HFFc6 (cell line): ENCODE data around the gene FZD7. TPM values are rescaled to one million over a fixed set of nuclear protein-coding genes. Genes with fewer than 3 reads are reported as not detected.

Experiments used
- DNase-seq: peaks from one replicate; pipeline ENCODE4 v3.0.0-alpha.2; 2018
- H3K27ac Mint-ChIP-seq: 2 replicates; pipeline ENCODE4 v1.8.0; 2020; ENCODE audit warnings: mild to moderate bottlenecking, mixed read lengths
- H3K27me3 Mint-ChIP-seq: 2 replicates; pipeline ENCODE4 v1.8.0; 2021; ENCODE audit warnings: mild to moderate bottlenecking, moderate library complexity, mixed read lengths; ENCODE audit not compliant: insufficient read depth
- H3K36me3 Mint-ChIP-seq: 2 replicates; pipeline ENCODE4 v1.8.0; 2021; ENCODE audit warnings: low read depth, mixed read lengths
- H3K4me1 Mint-ChIP-seq: 2 replicates; pipeline ENCODE4 v1.8.0; 2020; ENCODE audit warnings: low read depth, mixed read lengths
- H3K4me3 Mint-ChIP-seq: 2 replicates; pipeline ENCODE4 v1.8.0; 2020; ENCODE audit warnings: mild to moderate bottlenecking, moderate library complexity, mixed read lengths
- H3K9me3 Mint-ChIP-seq: 2 replicates; pipeline ENCODE4 v1.8.0; 2020; ENCODE audit warnings: mild to moderate bottlenecking, mixed read lengths
- total RNA-seq, 6 experiments: library from RNA; stranded (reverse); fragmentation: NEBNext Ultra II Directional; extraction: Animal tissue kit (Norgen Biotek cat#: 25700); gene quantifications; 2 replicates in 1 of 6; 3 replicates in 5 of 6; pipeline ENCODE4 v1.2.3, GENCODE V29; 2021
- TF ChIP-seq, protein P1 (sequence below): fragments of 200-600 bp; sonication (generic); IDR thresholded peaks from 2 replicates; pipeline ENCODE4 v1.5.0; 2021; ENCODE audit warnings: antibody characterized with exemption, mild to moderate bottlenecking

The FZD7 gene
- total RNA-seq, 6 experiments from 2014 or later = 111 to 147 (median 117) TPM

DNA sequence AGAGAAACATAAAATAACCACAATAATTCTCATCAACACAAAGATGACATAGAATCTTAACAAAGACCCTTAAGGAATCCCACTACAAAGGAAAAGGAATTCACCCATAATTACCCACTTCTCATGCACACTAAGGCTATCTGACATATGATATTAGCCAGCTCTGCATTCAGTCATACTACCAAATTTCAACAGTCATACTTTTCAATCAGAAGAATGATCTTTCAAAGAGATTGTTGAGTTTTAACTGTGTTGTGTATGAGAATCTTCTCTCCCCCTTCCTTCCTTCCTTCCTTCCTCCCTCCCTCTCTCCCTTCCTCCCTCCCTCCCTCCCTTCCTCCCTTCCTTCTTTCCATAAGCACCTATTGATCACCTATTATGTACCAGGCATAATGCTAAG, 17.0 kb downstream of the FZD7 start:
- H3K27me3 Mint-ChIP-seq = no peaks in the 10 kb centered on the region; the same call in none of the 2 replicates

DNA sequence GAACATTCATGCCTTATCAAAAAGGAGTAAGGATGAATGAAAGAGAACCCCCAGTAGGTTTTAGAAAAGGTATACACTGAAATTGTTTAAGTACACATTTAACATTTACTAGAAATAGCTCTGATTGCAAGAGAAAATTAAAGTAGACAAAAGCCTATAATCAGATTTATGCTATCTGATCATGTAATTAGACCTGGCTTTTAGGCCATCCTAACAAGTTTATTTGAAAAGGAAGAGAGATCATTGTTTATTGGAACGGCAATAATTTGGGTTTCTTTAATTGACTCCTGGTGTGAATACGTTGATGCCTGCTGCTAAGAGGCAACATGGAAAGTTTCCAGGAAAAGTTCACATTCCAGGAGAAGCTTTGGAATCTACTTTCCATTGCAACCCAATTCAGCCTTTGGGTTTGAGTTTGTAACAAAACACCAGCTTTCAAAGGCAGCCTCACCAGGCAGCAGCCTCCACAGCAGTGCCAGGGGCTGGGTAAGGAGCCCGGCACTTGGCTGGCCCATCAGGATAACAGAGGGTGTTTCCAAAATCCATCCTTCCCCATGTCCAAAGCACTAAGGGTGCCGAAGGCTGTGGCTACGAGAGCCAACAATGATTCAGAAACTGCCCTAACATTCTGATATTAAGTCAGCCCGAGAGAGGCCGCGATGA, 18.0 kb downstream of the FZD7 start:
- no peak for DNase-seq
- H3K36me3 Mint-ChIP-seq = no peaks in the 10 kb centered on the region
- no peak overlapping the region for H3K27ac Mint-ChIP-seq
- H3K27me3 Mint-ChIP-seq = no peaks in the 10 kb centered on the region; the same call in none of the 2 replicates
- H3K9me3 Mint-ChIP-seq = no peaks in the 10 kb centered on the region
- no peak overlapping the region; the same call in 1 of the 2 replicates for H3K4me3 Mint-ChIP-seq
- TF ChIP-seq, protein P1, sequence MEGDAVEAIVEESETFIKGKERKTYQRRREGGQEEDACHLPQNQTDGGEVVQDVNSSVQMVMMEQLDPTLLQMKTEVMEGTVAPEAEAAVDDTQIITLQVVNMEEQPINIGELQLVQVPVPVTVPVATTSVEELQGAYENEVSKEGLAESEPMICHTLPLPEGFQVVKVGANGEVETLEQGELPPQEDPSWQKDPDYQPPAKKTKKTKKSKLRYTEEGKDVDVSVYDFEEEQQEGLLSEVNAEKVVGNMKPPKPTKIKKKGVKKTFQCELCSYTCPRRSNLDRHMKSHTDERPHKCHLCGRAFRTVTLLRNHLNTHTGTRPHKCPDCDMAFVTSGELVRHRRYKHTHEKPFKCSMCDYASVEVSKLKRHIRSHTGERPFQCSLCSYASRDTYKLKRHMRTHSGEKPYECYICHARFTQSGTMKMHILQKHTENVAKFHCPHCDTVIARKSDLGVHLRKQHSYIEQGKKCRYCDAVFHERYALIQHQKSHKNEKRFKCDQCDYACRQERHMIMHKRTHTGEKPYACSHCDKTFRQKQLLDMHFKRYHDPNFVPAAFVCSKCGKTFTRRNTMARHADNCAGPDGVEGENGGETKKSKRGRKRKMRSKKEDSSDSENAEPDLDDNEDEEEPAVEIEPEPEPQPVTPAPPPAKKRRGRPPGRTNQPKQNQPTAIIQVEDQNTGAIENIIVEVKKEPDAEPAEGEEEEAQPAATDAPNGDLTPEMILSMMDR = no peak
- H3K4me1 Mint-ChIP-seq = peaks cover 18% of the 10 kb centered on the region

More for the DNA sequence above, 17.0 kb downstream of the FZD7 start:
- no peaks in the 10 kb centered on the region for H3K36me3 Mint-ChIP-seq
- peaks cover 14% of the 10 kb centered on the region; the same call in 1 of the 2 replicates for H3K4me1 Mint-ChIP-seq
- H3K9me3 Mint-ChIP-seq = no peaks in the 10 kb centered on the region
- no peak overlapping the region for H3K27ac Mint-ChIP-seq
- H3K4me3 Mint-ChIP-seq = no peak overlapping the region
- TF ChIP-seq, protein P1 = no peak
- no peak for DNase-seq

DNA sequence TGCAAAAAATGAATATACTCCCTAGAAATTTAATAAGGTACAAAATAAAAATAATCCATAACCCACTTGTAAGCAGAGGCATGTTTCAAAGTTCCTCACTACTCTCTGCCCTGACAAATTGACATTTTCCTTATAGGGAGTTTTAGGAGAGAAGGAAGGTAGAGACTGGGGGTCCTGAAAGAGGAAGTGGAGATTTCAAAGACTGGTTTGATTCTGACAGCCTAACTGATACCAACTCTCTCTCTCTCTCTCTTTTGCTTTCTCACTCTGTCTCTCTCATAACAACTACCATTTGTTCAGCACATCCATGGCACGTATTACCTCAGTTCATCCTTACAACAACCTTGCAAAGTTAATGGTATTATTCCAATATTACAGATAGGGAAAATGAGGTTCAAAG, 18.6 kb downstream of the FZD7 start:
- peaks cover 22% of the 10 kb centered on the region for H3K4me1 Mint-ChIP-seq
- H3K27me3 Mint-ChIP-seq = no peaks in the 10 kb centered on the region; the same call in none of the 2 replicates
- TF ChIP-seq, protein P1 = no peak
- no peaks in the 10 kb centered on the region for H3K9me3 Mint-ChIP-seq
- no peak overlapping the region for H3K27ac Mint-ChIP-seq
- H3K4me3 Mint-ChIP-seq = no peak overlapping the region; the same call in 1 of the 2 replicates
- DNase-seq = no peak
- H3K36me3 Mint-ChIP-seq = no peaks in the 10 kb centered on the region

DNA sequence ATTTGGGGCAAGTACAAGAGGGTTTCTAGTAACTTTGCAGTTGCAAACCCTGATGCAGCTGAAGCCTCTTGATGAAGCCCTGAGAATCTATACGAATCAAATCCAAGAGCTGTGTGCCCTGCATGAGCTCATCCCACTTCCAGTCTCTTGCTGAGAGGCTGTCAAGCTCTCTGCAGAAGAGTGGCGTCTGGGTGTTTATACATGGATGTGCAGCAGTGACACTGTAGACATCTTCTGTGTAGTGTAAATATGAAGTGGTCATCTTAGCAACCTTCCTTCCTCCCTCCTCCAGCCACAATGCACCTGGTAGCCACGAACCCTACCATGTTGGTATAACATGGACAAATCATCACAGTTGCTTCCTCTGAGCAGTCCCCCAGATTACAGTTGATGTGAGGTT, 21.0 kb downstream of the FZD7 start:
- peaks cover 4% of the 10 kb centered on the region for H3K27me3 Mint-ChIP-seq
- H3K4me3 Mint-ChIP-seq = no peak overlapping the region
- no peaks in the 10 kb centered on the region for H3K36me3 Mint-ChIP-seq
- no peaks in the 10 kb centered on the region for H3K9me3 Mint-ChIP-seq
- no peak overlapping the region for H3K27ac Mint-ChIP-seq
- TF ChIP-seq, protein P1 = no peak
- peaks cover 22% of the 10 kb centered on the region for H3K4me1 Mint-ChIP-seq
- no peak for DNase-seq

DNA sequence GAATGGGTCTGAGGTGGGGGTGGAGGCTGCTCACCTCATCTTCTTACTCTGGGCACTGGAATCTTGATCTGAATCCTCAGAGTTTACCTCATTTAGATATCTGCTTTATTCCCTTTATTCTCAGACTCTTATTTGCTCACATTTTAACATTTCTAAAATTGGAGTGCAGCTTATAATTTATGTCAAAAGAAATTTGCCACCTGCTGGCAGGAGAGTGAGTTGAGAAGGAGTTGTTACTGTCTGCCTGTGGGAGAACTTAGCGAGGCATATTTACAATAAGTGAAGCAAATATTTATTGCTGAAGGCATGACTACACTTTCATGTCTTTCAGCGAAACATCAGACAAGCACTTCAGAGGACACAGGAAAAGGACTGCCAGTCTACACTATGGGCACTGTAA, 23.0 kb downstream of the FZD7 start:
- Mint-ChIP-seq H3K27ac (no peak overlapping the region), H3K4me3 (no peak overlapping the region), H3K4me1 (peaks cover 17% of the 10 kb centered on the region), H3K27me3 (peaks cover 4% of the 10 kb centered on the region), H3K36me3 (no peaks in the 10 kb centered on the region), H3K9me3 (no peaks in the 10 kb centered on the region)
- TF ChIP-seq, protein P1 = peak; percentile 73
- no peak for DNase-seq
